Tibial nerve (tissue), 4 donors: Measurements from ENCODE around the gene KRT6C. TPM values are rescaled to one million over a fixed set of nuclear protein-coding genes. Genes with fewer than 3 reads are reported as not detected.
A peak's percentile ranks its signal among the peaks of the same experiment; 100 is the strongest.

Experiments
- DNase-seq, 2 donors: peaks; one replicate each; pipeline ENCODE4 v3.0.0-alpha.2; 2019; ENCODE audit warnings: low spot score in 2 of 2
- H3K27ac ChIP-seq, 4 donors: fragments of 200-600 bp; sonication (generic) in 3 of 4; one replicate each; pipeline ENCODE4 v1.5.1; 2017 to 2019; ENCODE audit warnings: mild to moderate bottlenecking in 1 of 4
- H3K27me3 ChIP-seq, 2 donors: fragments of 200-600 bp; sonication (generic) in 1 of 2; one replicate each; pipeline versions ENCODE4 v1.5.1 to v1.6.0; 2017 to 2019
- H3K36me3 ChIP-seq, 3 donors: fragments of 200-600 bp; sonication (generic); one replicate each; pipeline ENCODE4 v1.5.1; 2018 to 2019
- H3K4me1 ChIP-seq, 4 donors: fragments of 200-600 bp; sonication (generic) in 3 of 4; one replicate each; pipeline ENCODE4 v1.5.1; 2017 to 2019
- H3K4me3 ChIP-seq, 4 donors: fragments of 200-600 bp; sonication (generic) in 3 of 4; one replicate each; pipeline ENCODE4 v1.5.1; 2017 to 2019; ENCODE audit warnings: mild to moderate bottlenecking in 1 of 4, moderate library complexity in 1 of 4
- H3K9me3 ChIP-seq, 4 donors: fragments of 200-600 bp; sonication (generic) in 3 of 4; one replicate each; pipeline ENCODE4 v1.5.1; 2017 to 2019
- EP300 ChIP-seq, 2 donors: sonication (generic); formaldehyde crosslinking; IDR thresholded peaks; one replicate each; pipeline ENCODE4 v1.6.1; 2017; ENCODE audit warnings: antibody characterized with exemption in 2 of 2, mild to moderate bottlenecking in 1 of 2
- POLR2A ChIP-seq, 2 donors: fragments of 450-650 bp; IDR thresholded peaks; one replicate each; pipeline ENCODE4 v1.6.1; 2017; ENCODE audit warnings: antibody characterized with exemption in 2 of 2, mild to moderate bottlenecking in 2 of 2, moderate library complexity in 2 of 2
- WGBS, 2 donors: methylation state at CpG; one replicate each; pipeline ENCODE4 v1.1.5; 2018; 5-methylcytosine and 5-hydroxymethylcytosine counted together
- total RNA-seq, 4 donors: library from RNA; depleted of rRNA; stranded (reverse); fragments of >200 nt; gene quantifications; one replicate each; pipeline ENCODE4 v1.1.0, GENCODE V29; 2016
- TF ChIP-seq, protein P1 (sequence below), 5 experiments: fragments of 200-600 bp in 3 of 5; fragments of 450-650 bp in 2 of 5; sonication (generic) in 3 of 5; IDR thresholded peaks; one replicate each; pipeline ENCODE4 v1.5.1; 2016 to 2019; ENCODE audit warnings: antibody characterized with exemption in 5 of 5, mild to moderate bottlenecking in 3 of 5, moderate library complexity in 2 of 5

The KRT6C gene
- not detected for total RNA-seq

DNA sequence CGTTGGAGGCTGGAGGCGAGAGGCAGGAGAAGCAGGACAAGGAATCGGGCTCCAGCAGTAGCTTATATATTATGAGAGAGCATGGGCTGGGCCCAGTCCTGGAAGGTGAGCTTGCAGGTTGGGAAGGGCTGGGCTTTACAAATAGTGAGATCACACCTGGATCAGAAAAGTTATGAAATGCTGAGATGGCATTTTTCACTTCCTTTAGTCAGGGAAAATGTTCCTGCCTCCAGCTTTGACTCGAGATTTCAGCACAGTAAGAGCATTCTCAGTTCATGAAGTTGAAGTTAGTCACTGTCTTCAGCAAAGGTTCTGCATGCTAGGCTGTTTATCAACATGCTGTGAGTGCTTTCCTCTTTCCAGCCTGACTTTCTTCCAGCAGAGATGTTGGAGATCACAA lies at the start of gene KRT6C:
TSS of gene KRT6C (minus strand) at position 38 of the 400 bp plus-strand sequence. CDS start 68 bp downstream, outside the sequence.
- Histone ChIP-seq H3K9me3 (no peaks in the 10 kb centered on the region), H3K4me3 (no peak within 1 kb of the TSS), H3K4me1 (no peaks in the 10 kb centered on the region), H3K36me3 (no peaks in the 10 kb centered on the region), H3K27me3 (no peaks in the 10 kb centered on the region), H3K27ac (no peak within 1 kb of the TSS)
- no peak for DNase-seq
- TF ChIP-seq, protein P1, sequence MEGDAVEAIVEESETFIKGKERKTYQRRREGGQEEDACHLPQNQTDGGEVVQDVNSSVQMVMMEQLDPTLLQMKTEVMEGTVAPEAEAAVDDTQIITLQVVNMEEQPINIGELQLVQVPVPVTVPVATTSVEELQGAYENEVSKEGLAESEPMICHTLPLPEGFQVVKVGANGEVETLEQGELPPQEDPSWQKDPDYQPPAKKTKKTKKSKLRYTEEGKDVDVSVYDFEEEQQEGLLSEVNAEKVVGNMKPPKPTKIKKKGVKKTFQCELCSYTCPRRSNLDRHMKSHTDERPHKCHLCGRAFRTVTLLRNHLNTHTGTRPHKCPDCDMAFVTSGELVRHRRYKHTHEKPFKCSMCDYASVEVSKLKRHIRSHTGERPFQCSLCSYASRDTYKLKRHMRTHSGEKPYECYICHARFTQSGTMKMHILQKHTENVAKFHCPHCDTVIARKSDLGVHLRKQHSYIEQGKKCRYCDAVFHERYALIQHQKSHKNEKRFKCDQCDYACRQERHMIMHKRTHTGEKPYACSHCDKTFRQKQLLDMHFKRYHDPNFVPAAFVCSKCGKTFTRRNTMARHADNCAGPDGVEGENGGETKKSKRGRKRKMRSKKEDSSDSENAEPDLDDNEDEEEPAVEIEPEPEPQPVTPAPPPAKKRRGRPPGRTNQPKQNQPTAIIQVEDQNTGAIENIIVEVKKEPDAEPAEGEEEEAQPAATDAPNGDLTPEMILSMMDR (IDR thresholded peaks at IDR 0.05) = no peak
- TF ChIP-seq POLR2A (IDR thresholded peaks at IDR 0.05) (no peak), EP300 (IDR thresholded peaks at IDR 0.05) (no peak)
- WGBS, 2 donors = 84 to 87% methylated on average over 4 of the region's 4 CpGs

DNA sequence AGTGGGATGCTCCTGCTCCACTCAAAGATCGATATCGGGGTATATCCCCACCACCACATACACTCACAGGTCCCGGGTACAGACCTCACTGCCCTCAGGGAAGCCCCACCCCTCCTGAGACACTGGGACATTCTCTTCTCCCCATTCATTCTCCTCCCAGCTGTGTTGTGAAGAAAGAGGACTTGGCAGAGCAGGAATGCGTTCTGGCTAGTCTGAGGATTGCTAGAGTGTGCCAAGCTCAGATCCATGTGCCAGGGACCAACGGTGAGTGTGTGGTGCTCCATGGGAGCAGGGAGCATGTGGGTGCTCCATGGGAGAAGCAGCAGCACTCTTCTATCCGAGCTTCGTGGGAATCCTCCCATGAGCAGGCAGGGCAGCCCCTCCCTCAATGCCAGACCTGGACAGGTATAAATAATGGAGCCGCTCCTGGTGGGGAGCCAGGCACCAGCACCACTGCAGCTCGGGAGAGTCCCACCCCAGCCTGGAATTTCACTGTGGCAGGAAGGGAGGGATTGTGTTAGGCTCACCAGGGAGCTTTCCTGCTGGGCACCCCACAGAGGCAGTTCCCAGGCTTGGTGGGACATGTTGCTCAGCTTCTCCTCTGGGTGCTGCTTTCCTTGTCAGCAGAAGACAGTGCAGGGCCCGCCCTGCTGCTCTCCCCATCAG lies 48.9 kb upstream of the KRT6C start:
- Histone ChIP-seq H3K36me3 (no peaks in the 10 kb centered on the region), H3K27ac (no peak overlapping the region), H3K27me3 (no peaks in the 10 kb centered on the region), H3K4me1 (peaks cover 0 to 5% (median 0%) of the 10 kb centered on the region in 4 donors), H3K4me3 (no peak overlapping the region), H3K9me3 (no peaks in the 10 kb centered on the region)
- TF ChIP-seq POLR2A (IDR thresholded peaks at IDR 0.05) (no peak), EP300 (IDR thresholded peaks at IDR 0.05) (no peak)
- TF ChIP-seq, protein P1 (IDR thresholded peaks at IDR 0.05) = no peak
- DNase-seq = no peak
- 61 to 64% methylated on average over 8 to 10 of the region's 10 CpGs for WGBS, 2 donors

DNA sequence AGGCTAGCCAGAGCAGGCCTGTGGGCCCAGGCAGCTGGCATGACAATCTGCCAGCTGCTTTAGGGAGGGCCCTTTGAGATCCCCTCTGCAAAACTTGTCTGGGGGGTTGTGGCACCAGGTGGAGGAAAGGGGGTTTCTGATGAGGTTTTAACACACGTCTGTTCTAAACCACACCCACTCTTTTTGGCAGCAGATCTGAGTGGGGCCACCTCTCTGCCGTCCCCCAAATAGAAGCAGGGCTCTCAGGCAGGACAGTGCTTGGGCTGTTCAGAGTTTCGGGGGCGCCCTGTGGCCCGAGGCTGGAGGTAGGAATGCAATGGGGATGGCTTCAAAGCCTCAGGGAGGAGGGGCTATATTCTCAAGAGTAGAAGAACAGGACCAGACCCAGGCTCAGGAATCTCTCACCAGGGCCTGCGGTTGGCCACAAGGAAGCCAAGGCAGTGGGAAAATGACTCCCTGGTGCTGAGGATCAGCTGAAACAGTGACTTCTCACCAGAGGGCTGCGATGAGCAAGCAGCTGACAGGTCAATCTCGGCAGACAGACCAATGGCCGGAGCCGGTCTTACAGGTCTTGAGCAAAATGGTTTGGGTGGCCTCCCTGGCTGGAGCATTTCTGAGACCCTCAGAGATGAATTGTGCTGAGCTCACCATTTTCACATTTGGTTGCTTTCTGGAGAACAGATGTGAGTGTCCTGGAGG lies 48.1 kb upstream of the KRT6C start:
- Histone ChIP-seq H3K27me3 (no peaks in the 10 kb centered on the region), H3K36me3 (no peaks in the 10 kb centered on the region), H3K9me3 (no peaks in the 10 kb centered on the region), H3K4me3 (no peak overlapping the region), H3K27ac (peak overlapping the region in 2 of 4 donors; percentile 46 to 64), H3K4me1 (peaks cover 0 to 5% (median 0%) of the 10 kb centered on the region in 4 donors)
- no peak for DNase-seq
- WGBS, 2 donors = 74 to 76% methylated on average over 10 of the region's 10 CpGs
- TF ChIP-seq POLR2A (IDR thresholded peaks at IDR 0.05) (no peak), EP300 (IDR thresholded peaks at IDR 0.05) (no peak)
- TF ChIP-seq, protein P1 (IDR thresholded peaks at IDR 0.05) = no peak

DNA sequence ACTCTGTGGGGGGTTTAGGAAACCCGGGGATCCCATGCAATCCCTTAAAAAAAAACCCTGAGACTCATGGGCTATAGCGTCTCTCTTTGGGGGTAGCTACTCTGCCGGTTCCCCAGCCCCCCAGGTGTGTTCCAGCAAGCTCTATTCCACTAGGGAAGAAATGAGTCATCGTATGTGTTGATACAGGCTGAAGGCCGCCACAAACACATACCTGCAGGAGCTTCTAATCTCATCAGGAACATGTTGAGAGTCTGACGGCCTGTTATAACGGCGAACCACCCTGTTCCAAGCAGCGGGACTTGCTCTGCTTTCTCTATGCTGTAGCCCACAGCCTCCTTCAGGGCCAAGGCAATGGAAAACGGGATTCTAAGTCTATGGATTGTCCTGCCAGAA lies 47.6 kb upstream of the KRT6C start:
- peak overlapping the region in 2 of 4 donors; percentile 46 to 64 for H3K27ac ChIP-seq
- no peaks in the 10 kb centered on the region for H3K27me3 ChIP-seq
- H3K4me1 ChIP-seq = peaks cover 0 to 5% (median 0%) of the 10 kb centered on the region in 4 donors
- H3K36me3 ChIP-seq = no peaks in the 10 kb centered on the region
- H3K9me3 ChIP-seq = no peaks in the 10 kb centered on the region
- TF ChIP-seq POLR2A (IDR thresholded peaks at IDR 0.05) (no peak), EP300 (IDR thresholded peaks at IDR 0.05) (no peak)
- TF ChIP-seq, protein P1 (IDR thresholded peaks at IDR 0.05) = no peak
- WGBS, 2 donors = 66 to 83% methylated on average over 10 of the region's 10 CpGs
- H3K4me3 ChIP-seq = no peak overlapping the region
- DNase-seq = no peak
